ENCODE measurements around the gene AKT3.

DNA sequence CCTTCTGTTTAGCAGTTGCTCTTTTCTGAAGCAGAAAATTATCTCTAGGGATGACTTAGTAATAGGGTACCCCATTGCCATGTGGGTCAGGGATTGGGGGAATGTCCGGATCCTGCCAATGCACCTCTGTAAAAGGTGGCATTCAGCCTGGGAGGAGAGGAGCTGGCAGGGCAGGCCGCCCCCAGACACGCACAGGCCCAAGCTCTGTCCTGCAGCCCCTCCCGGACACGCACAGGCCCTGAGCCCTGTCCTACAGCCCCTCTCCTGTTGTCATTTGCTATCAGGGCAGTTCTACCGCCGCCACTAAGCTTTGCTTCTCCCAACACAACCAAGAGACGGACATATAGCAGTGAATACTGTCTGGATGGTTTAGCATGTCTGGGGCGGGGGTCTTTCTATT, 375.1 kb downstream of the AKT3 start:
- TF ChIP-seq, protein P1, sequence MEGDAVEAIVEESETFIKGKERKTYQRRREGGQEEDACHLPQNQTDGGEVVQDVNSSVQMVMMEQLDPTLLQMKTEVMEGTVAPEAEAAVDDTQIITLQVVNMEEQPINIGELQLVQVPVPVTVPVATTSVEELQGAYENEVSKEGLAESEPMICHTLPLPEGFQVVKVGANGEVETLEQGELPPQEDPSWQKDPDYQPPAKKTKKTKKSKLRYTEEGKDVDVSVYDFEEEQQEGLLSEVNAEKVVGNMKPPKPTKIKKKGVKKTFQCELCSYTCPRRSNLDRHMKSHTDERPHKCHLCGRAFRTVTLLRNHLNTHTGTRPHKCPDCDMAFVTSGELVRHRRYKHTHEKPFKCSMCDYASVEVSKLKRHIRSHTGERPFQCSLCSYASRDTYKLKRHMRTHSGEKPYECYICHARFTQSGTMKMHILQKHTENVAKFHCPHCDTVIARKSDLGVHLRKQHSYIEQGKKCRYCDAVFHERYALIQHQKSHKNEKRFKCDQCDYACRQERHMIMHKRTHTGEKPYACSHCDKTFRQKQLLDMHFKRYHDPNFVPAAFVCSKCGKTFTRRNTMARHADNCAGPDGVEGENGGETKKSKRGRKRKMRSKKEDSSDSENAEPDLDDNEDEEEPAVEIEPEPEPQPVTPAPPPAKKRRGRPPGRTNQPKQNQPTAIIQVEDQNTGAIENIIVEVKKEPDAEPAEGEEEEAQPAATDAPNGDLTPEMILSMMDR (conservative IDR thresholded peaks at IDR 0.05 in 1 of 2, IDR thresholded peaks at IDR 0.05 in 1 of 2; ENCODE audit: low read depth in 1 of 2, low read length in 2 of 2), result no peak
- no peak for TF ChIP-seq EZH2 (IDR thresholded peaks at IDR 0.05; ENCODE audit: low read length, missing control alignments)

Measured in fibroblast of lung (primary cell).